GM12878 (cell line): ENCODE data around the gene HMOX2. TPM values are rescaled to one million over a fixed set of nuclear protein-coding genes. Genes with fewer than 3 reads are reported as not detected.

Experiments
- BCL3 ChIP-seq: IDR thresholded peaks from 2 replicates; pipeline ENCODE4 v1.6.1; 2011; ENCODE audit warnings: borderline replicate concordance, low read depth, mild to moderate bottlenecking, moderate library complexity, low read length; ENCODE audit not compliant: insufficient read depth, poor library complexity, severe bottlenecking
- BCLAF1 ChIP-seq: fragments of 450-650 bp; IDR thresholded peaks from 2 replicates; pipeline ENCODE4 v1.6.1; 2017; ENCODE audit warnings: antibody characterized with exemption, mild to moderate bottlenecking, moderate library complexity
- BRCA1 ChIP-seq: IDR thresholded peaks from 2 replicates; pipeline ENCODE4 v1.6.1; 2011; ENCODE audit warnings: low read depth, low read length, improper control_type of control experiment
- CBFB ChIP-seq: IDR thresholded peaks from 2 replicates; pipeline ENCODE4 v1.6.1; 2016; ENCODE audit warnings: antibody characterized with exemption, low read depth
- CBX3 ChIP-seq: fragments of 200-600 bp; sonication (generic); IDR thresholded peaks from 2 replicates; pipeline ENCODE4 v1.6.1; 2016; ENCODE audit warnings: low read depth, borderline replicate concordance
- CHD2 ChIP-seq: IDR thresholded peaks from 2 replicates; pipeline ENCODE4 v1.6.1; 2011; ENCODE audit warnings: low read depth, low read length, improper control_type of control experiment, borderline replicate concordance
- EED ChIP-seq: sonication (generic); IDR thresholded peaks from 2 replicates; pipeline ENCODE4 v1.6.1; 2016; ENCODE audit warnings: antibody characterized with exemption, low read depth
- KAT2A ChIP-seq: conservative IDR thresholded peaks from 2 replicates; pipeline ENCODE4 v1.6.1; 2011; ENCODE audit warnings: low read depth, low read length; ENCODE audit not compliant: control insufficient read depth
- MXI1 ChIP-seq: fragments of 150-350 bp; IDR thresholded peaks from 2 replicates; pipeline ENCODE4 v1.6.1; 2011; ENCODE audit warnings: low read depth, mild to moderate bottlenecking, inconsistent platforms, low read length, improper control_type of control experiment
- NR2C2 ChIP-seq: IDR thresholded peaks from 2 replicates; pipeline ENCODE4 v1.6.1; 2011; ENCODE audit warnings: borderline replicate concordance, low read depth; ENCODE audit not compliant: control insufficient read depth, insufficient read length
- PAX5 ChIP-seq: IDR thresholded peaks from 2 replicates; pipeline ENCODE4 v1.6.1; 2011; ENCODE audit warnings: low read depth, low read length, borderline replicate concordance
- RAD51 ChIP-seq: fragments of 450-650 bp; IDR thresholded peaks from 2 replicates; pipeline ENCODE4 v1.6.1; 2016; ENCODE audit warnings: moderate library complexity, mild to moderate bottlenecking, inconsistent platforms
- RBBP5 ChIP-seq: fragments of 200-600 bp; sonication (generic); conservative IDR thresholded peaks from 2 replicates; pipeline ENCODE4 v1.6.1; 2016
- RELA ChIP-seq: fragments of 450-650 bp; IDR thresholded peaks from 2 replicates; pipeline ENCODE4 v1.8.0; 2014; ENCODE audit warnings: borderline replicate concordance; ENCODE audit not compliant: partially characterized antibody
- RFX5 ChIP-seq: IDR thresholded peaks from 2 replicates; pipeline ENCODE4 v1.6.1; 2011; ENCODE audit warnings: low read depth, low read length, improper control_type of control experiment
- SREBF1 ChIP-seq: IDR thresholded peaks from 2 replicates; pipeline ENCODE4 v1.6.1; 2012; ENCODE audit warnings: mild to moderate bottlenecking, low read length
- SRF ChIP-seq, 2 experiments: IDR thresholded peaks; 2 replicates each; pipeline ENCODE4 v1.6.1; 2011; ENCODE audit warnings: low read depth in 2 of 2, low read length in 2 of 2, mild to moderate bottlenecking in 1 of 2, moderate library complexity in 1 of 2
- SUZ12 ChIP-seq: fragments of 200-600 bp; sonication (generic); IDR thresholded peaks from one replicate; pipeline ENCODE4 v1.6.1; 2018; ENCODE audit warnings: antibody characterized with exemption, mild to moderate bottlenecking; ENCODE audit not compliant: unreplicated experiment
- USF2 ChIP-seq: IDR thresholded peaks from 2 replicates; pipeline ENCODE4 v1.6.1; 2011; ENCODE audit warnings: low read depth, low read length, improper control_type of control experiment, borderline replicate concordance
- ZNF24 ChIP-seq: fragments of 450-650 bp; IDR thresholded peaks from 2 replicates; pipeline ENCODE4 v1.6.1; 2017; ENCODE audit warnings: antibody characterized with exemption, mild to moderate bottlenecking
- ZNF622 ChIP-seq: fragments of 450-650 bp; IDR thresholded peaks from 2 replicates; pipeline ENCODE4 v1.6.1; 2017; ENCODE audit warnings: mild to moderate bottlenecking, inconsistent platforms
- polyA plus RNA-seq, 11 experiments: library from polyadenylated mRNA; depleted of rRNA in 4 of 11; unstranded in 6 of 11; stranded (reverse) in 5 of 11; fragments of >200 nt; fragmentation: Nextera tagmentation in 4 of 11; fragmentation: Illumina TruSeq in 1 of 11; extraction: Ambion mirVana in 4 of 11; extraction: Trizol in 1 of 11; gene quantifications; 1 replicate in 1 of 11; 2 replicates in 10 of 11; pipeline versions ENCODE4 v1.2.1 to v1.2.3, GENCODE V29; 2011 to 2016; ENCODE audit warnings: inconsistent platforms in 2 of 11, missing spikeins in 2 of 11, low read depth in 1 of 11
- total RNA-seq, 4 experiments: library from RNA; depleted of rRNA in 3 of 4; stranded (reverse); fragments of >200 nt in 3 of 4; fragmentation: Illumina TruSeq in 1 of 4; extraction: Trizol in 1 of 4; gene quantifications; 2 replicates each; pipeline versions ENCODE4 v1.2.1 to v1.2.3, GENCODE V29; 2013 to 2021
- TF ChIP-seq, protein P1 (sequence below): fragments of 150-350 bp; IDR thresholded peaks from 2 replicates; pipeline ENCODE4 v1.6.1; 2016; ENCODE audit warnings: low read depth, low read length

HMOX2 gene
- total and polyA plus RNA-seq, 10 of the 15 experiments (the other 5 are each of a cell fraction or from before 2014, with no cell fraction given): 26.4 to 111 (median 57.8) TPM

- no peak for TF ChIP-seq BCLAF1
- no peak for TF ChIP-seq RBBP5
- no peak for TF ChIP-seq ZNF24
- TF ChIP-seq BRCA1: peak; percentile 76
- no peak for TF ChIP-seq BCL3
- TF ChIP-seq, protein P1, sequence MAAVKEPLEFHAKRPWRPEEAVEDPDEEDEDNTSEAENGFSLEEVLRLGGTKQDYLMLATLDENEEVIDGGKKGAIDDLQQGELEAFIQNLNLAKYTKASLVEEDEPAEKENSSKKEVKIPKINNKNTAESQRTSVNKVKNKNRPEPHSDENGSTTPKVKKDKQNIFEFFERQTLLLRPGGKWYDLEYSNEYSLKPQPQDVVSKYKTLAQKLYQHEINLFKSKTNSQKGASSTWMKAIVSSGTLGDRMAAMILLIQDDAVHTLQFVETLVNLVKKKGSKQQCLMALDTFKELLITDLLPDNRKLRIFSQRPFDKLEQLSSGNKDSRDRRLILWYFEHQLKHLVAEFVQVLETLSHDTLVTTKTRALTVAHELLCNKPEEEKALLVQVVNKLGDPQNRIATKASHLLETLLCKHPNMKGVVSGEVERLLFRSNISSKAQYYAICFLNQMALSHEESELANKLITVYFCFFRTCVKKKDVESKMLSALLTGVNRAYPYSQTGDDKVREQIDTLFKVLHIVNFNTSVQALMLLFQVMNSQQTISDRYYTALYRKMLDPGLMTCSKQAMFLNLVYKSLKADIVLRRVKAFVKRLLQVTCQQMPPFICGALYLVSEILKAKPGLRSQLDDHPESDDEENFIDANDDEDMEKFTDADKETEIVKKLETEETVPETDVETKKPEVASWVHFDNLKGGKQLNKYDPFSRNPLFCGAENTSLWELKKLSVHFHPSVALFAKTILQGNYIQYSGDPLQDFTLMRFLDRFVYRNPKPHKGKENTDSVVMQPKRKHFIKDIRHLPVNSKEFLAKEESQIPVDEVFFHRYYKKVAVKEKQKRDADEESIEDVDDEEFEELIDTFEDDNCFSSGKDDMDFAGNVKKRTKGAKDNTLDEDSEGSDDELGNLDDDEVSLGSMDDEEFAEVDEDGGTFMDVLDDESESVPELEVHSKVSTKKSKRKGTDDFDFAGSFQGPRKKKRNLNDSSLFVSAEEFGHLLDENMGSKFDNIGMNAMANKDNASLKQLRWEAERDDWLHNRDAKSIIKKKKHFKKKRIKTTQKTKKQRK: no peak
- TF ChIP-seq MXI1: peak; percentile 93
- no peak for TF ChIP-seq PAX5
- TF ChIP-seq SRF (IDR thresholded peaks at IDR 0.05; ENCODE audit: low read depth in 2 of 2, low read length in 2 of 2): no peak
- peak; percentile 39; the same call in 1 of the 2 replicates for TF ChIP-seq USF2
- no peak for TF ChIP-seq EED
- peak; percentile 61; the same call in 1 of the 2 replicates for TF ChIP-seq CBFB
- TF ChIP-seq SUZ12: no peak
- TF ChIP-seq CHD2: peak; percentile 98
- no peak for TF ChIP-seq ZNF622
- TF ChIP-seq RELA: peak; percentile 65
- no peak for TF ChIP-seq NR2C2
- no peak for TF ChIP-seq SREBF1
- TF ChIP-seq KAT2A: no peak
- peak; percentile 85 for TF ChIP-seq RAD51
- TF ChIP-seq CBX3: no peak
- no peak for TF ChIP-seq RFX5
These were observed 1.8 kb upstream of the HMOX2 start, which contains the start of gene NMRAL1 (continued) for GRCh38 chr16:4474192-4474961.
